ENCODE data around the gene RWDD4. TPM values are rescaled to one million over a fixed set of nuclear protein-coding genes. Genes with fewer than 3 reads are reported as not detected.

RWDD4 gene
- total RNA-seq, 1 experiment from 2014 or later = 40.7 TPM

GRCh38 chr4:183607894-183608293 is 51.1 kb downstream of the RWDD4 start:
- Histone ChIP-seq H3K36me3 (no peaks in the 10 kb centered on the region), H3K27ac (no peak overlapping the region), H3K27me3 (replicated peaks) (no peaks in the 10 kb centered on the region), H3K9me3 (replicated peaks) (no peaks in the 10 kb centered on the region), H3K4me3 (no peak overlapping the region), H3K4me1 (replicated peaks) (no peaks in the 10 kb centered on the region)
- no peak for DNase-seq (ENCODE audit: low read depth in 1 of 2, low spot score in 2 of 2)

GRCh38 chr4:183602557-183603027 is 56.4 kb downstream of the RWDD4 start:
- Histone ChIP-seq H3K4me3 (no peak overlapping the region), H3K27ac (no peak overlapping the region), H3K36me3 (no peaks in the 10 kb centered on the region), H3K9me3 (replicated peaks) (0 out of 2 replicates have a peak, but pooled peaks cover 2% of the 10 kb centered on the region), H3K4me1 (replicated peaks) (no peaks in the 10 kb centered on the region), H3K27me3 (replicated peaks) (no peaks in the 10 kb centered on the region)
- DNase-seq (ENCODE audit: low read depth in 1 of 2, low spot score in 2 of 2) = no peak

GRCh38 chr4:183601381-183601780 is 57.6 kb downstream of the RWDD4 start:
- no peak for DNase-seq (ENCODE audit: low read depth in 1 of 2, low spot score in 2 of 2)
- Histone ChIP-seq H3K4me1 (replicated peaks) (no peaks in the 10 kb centered on the region), H3K9me3 (replicated peaks) (0 out of 2 replicates have a peak, but pooled peaks cover 2% of the 10 kb centered on the region), H3K36me3 (no peaks in the 10 kb centered on the region), H3K27me3 (replicated peaks) (no peaks in the 10 kb centered on the region), H3K27ac (no peak overlapping the region), H3K4me3 (no peak overlapping the region)

GRCh38 chr4:183600189-183600685 is 58.7 kb downstream of the RWDD4 start:
- Histone ChIP-seq H3K36me3 (no peaks in the 10 kb centered on the region), H3K27ac (no peak overlapping the region), H3K4me1 (replicated peaks) (no peaks in the 10 kb centered on the region), H3K4me3 (no peak overlapping the region), H3K27me3 (replicated peaks) (no peaks in the 10 kb centered on the region), H3K9me3 (replicated peaks) (0 out of 2 replicates have a peak, but pooled peaks cover 2% of the 10 kb centered on the region)
- DNase-seq (ENCODE audit: low read depth in 1 of 2, low spot score in 2 of 2) = no peak

- 0 out of 2 replicates have a peak, but pooled peaks cover 2% of the 10 kb centered on the region for H3K9me3 ChIP-seq (replicated peaks)
- no peak overlapping the region for H3K27ac ChIP-seq
- no peaks in the 10 kb centered on the region for H3K27me3 ChIP-seq (replicated peaks)
- no peaks in the 10 kb centered on the region for H3K36me3 ChIP-seq
- H3K4me1 ChIP-seq (replicated peaks) = no peaks in the 10 kb centered on the region
- DNase-seq (ENCODE audit: low read depth in 1 of 2, low spot score in 2 of 2) = no peak
- no peak overlapping the region for H3K4me3 ChIP-seq
Observed at GRCh38 chr4:183599690-183600089, 59.3 kb downstream of the RWDD4 start.

GRCh38 chr4:183599284-183599683 is 59.7 kb downstream of the RWDD4 start:
- H3K4me3 ChIP-seq = no peak overlapping the region
- H3K4me1 ChIP-seq (replicated peaks) = no peaks in the 10 kb centered on the region
- no peak overlapping the region for H3K27ac ChIP-seq
- H3K9me3 ChIP-seq (replicated peaks) = 0 out of 2 replicates have a peak, but pooled peaks cover 2% of the 10 kb centered on the region
- no peaks in the 10 kb centered on the region for H3K27me3 ChIP-seq (replicated peaks)
- no peaks in the 10 kb centered on the region for H3K36me3 ChIP-seq
- no peak for DNase-seq (ENCODE audit: low read depth in 1 of 2, low spot score in 2 of 2)

- H3K9me3 ChIP-seq (replicated peaks) = no peaks in the 10 kb centered on the region
- H3K27me3 ChIP-seq (replicated peaks) = no peaks in the 10 kb centered on the region
- no peak overlapping the region for H3K27ac ChIP-seq
- DNase-seq (ENCODE audit: low read depth in 1 of 2, low spot score in 2 of 2) = no peak
- H3K36me3 ChIP-seq = no peaks in the 10 kb centered on the region
- no peaks in the 10 kb centered on the region for H3K4me1 ChIP-seq (replicated peaks)
- H3K4me3 ChIP-seq = no peak overlapping the region
Observed at GRCh38 chr4:183596067-183596757, 62.8 kb downstream of the RWDD4 start.

- H3K36me3 ChIP-seq = no peaks in the 10 kb centered on the region
- H3K4me1 ChIP-seq (replicated peaks) = no peaks in the 10 kb centered on the region
- no peaks in the 10 kb centered on the region for H3K27me3 ChIP-seq (replicated peaks)
- H3K9me3 ChIP-seq (replicated peaks) = no peaks in the 10 kb centered on the region
- no peak overlapping the region for H3K4me3 ChIP-seq
- no peak for DNase-seq (ENCODE audit: low read depth in 1 of 2, low spot score in 2 of 2)
- H3K27ac ChIP-seq = no peak overlapping the region
Observed at GRCh38 chr4:183594823-183595222, 64.2 kb downstream of the RWDD4 start.

GRCh38 chr4:183591301-183591700 is 67.7 kb downstream of the RWDD4 start:
- Histone ChIP-seq H3K27ac (no peak overlapping the region), H3K9me3 (replicated peaks) (no peaks in the 10 kb centered on the region), H3K27me3 (replicated peaks) (no peaks in the 10 kb centered on the region), H3K4me1 (replicated peaks) (no peaks in the 10 kb centered on the region), H3K4me3 (no peak overlapping the region), H3K36me3 (no peaks in the 10 kb centered on the region)
- no peak for DNase-seq (ENCODE audit: low read depth in 1 of 2, low spot score in 2 of 2)

Other genes with a start within 250 kb of the RWDD4 start
- 21.7 and 24.7 TPM in 2 replicates for gene CDKN2AIP, start 214.5 kb downstream of the RWDD4 start, total RNA-seq (2014; rRNA removed; shearing (Covaris generic))
- 14.9 and 15.7 TPM in 2 replicates for gene ING2, start 154.1 kb downstream of the RWDD4 start, total RNA-seq (2014; rRNA removed; shearing (Covaris generic))
- 32.8 and 36.3 TPM in 2 replicates for gene TRAPPC11, start 108 bp upstream of the RWDD4 start, total RNA-seq (2014; rRNA removed; shearing (Covaris generic))
- gene STOX2, start 246.1 kb upstream of the RWDD4 start, total RNA-seq (2014; rRNA removed; shearing (Covaris generic)) = 0.55 TPM in 1 of 2 replicates, not detected in the other